Smooth muscle cell (in vitro differentiated cells): Measurements from ENCODE around the gene STX18. TPM values are rescaled to one million over a fixed set of nuclear protein-coding genes. Genes with fewer than 3 reads are reported as not detected.

Experiments used
- DNase-seq: peaks from one replicate; lab custom pipeline; 2025; ENCODE audit not compliant: unreplicated experiment; lab: John Stamatoyannopoulos, UW
- H2AFZ ChIP-seq: fragments of 200-600 bp; sonication (generic); 2 replicates; pipeline ENCODE4 v1.6.0; 2016; ENCODE audit warnings: antibody characterized with exemption, low read depth, mild to moderate bottlenecking
- H3F3A ChIP-seq: fragments of 200-600 bp; sonication (generic); 2 replicates; pipeline ENCODE4 v1.6.0; 2017; ENCODE audit warnings: antibody characterized with exemption, low read depth
- H3K27ac ChIP-seq: fragments of 200-600 bp; sonication (generic); 2 replicates; pipeline ENCODE4 v1.5.1; 2016; ENCODE audit warnings: low read depth, mild to moderate bottlenecking
- H3K27me3 ChIP-seq: fragments of 200-600 bp; sonication (generic); 2 replicates; pipeline ENCODE4 v1.6.1; 2016; ENCODE audit warnings: low read depth, mild to moderate bottlenecking
- H3K36me3 ChIP-seq: fragments of 200-600 bp; sonication (generic); 2 replicates; pipeline ENCODE4 v1.5.1; 2016; ENCODE audit warnings: low read depth
- H3K4me1 ChIP-seq: fragments of 200-600 bp; sonication (generic); 2 replicates; pipeline ENCODE4 v1.5.1; 2016; ENCODE audit warnings: low read depth
- H3K4me2 ChIP-seq: fragments of 200-600 bp; sonication (generic); 2 replicates; pipeline ENCODE4 v1.6.0; 2016; ENCODE audit warnings: mild to moderate bottlenecking
- H3K4me3 ChIP-seq: fragments of 200-600 bp; sonication (generic); 2 replicates; pipeline ENCODE4 v1.5.1; 2016; ENCODE audit warnings: mild to moderate bottlenecking
- H3K79me2 ChIP-seq: fragments of 200-600 bp; sonication (generic); 2 replicates; pipeline ENCODE4 v1.6.0; 2016; ENCODE audit warnings: low read depth, mild to moderate bottlenecking
- H3K9ac ChIP-seq: fragments of 200-600 bp; sonication (generic); 2 replicates; pipeline ENCODE4 v1.6.0; 2016; ENCODE audit warnings: low read depth
- H3K9me3 ChIP-seq: fragments of 200-600 bp; sonication (generic); replicated peaks from 2 replicates; pipeline ENCODE4 v1.5.1; 2016; ENCODE audit warnings: low read depth
- H4K20me1 ChIP-seq: fragments of 200-600 bp; sonication (generic); 2 replicates; pipeline ENCODE4 v1.6.0; 2016; ENCODE audit warnings: low read depth
- CTCF ChIP-seq: fragments of 200-600 bp; sonication (generic); IDR thresholded peaks from 2 replicates; pipeline ENCODE4 v1.5.1; 2017; ENCODE audit warnings: borderline replicate concordance, mild to moderate bottlenecking, antibody characterized with exemption; ENCODE audit not compliant: insufficient read depth, poor library complexity, severe bottlenecking
- WGBS: methylation state at CpG from one replicate; pipeline ENCODE4 v1.1.7; 2016; ENCODE audit warnings: low lambda C conversion rate; 5-methylcytosine and 5-hydroxymethylcytosine counted together
- polyA plus RNA-seq: library from polyadenylated mRNA; unstranded; fragments of >200 nt; fragmentation: Nextera tagmentation; extraction: Ambion mirVana; gene quantifications from 2 replicates; pipeline ENCODE4 v1.2.1, GENCODE V29; 2016
- total RNA-seq: library from RNA; depleted of rRNA; stranded (reverse); fragments of >200 nt; gene quantifications from 2 replicates; pipeline ENCODE4 v1.2.3, GENCODE V29; 2014

Gene STX18
- total and polyA plus RNA-seq, 2 experiments from 2014 or later = 17.7 to 23.3 TPM

- H3K79me2 ChIP-seq = no peaks in the 10 kb centered on the region
- H3K4me3 ChIP-seq = no peak overlapping the region
- H3K4me2 ChIP-seq = no peak overlapping the region
- no peaks in the 10 kb centered on the region for H4K20me1 ChIP-seq
- H3K36me3 ChIP-seq = peaks cover 4% of the 10 kb centered on the region
- no peak overlapping the region for H2AFZ ChIP-seq
- H3K27me3 ChIP-seq = no peaks in the 10 kb centered on the region
- H3K27ac ChIP-seq = peak overlapping the region; percentile 1
- DNase-seq = no peak
- WGBS = 59% methylated on average over 3 of the region's 3 CpGs
- no peaks in the 10 kb centered on the region for H3K4me1 ChIP-seq
- no peaks in the 10 kb centered on the region for H3F3A ChIP-seq
- no peaks in the 10 kb centered on the region for H3K9me3 ChIP-seq
- no peak overlapping the region for H3K9ac ChIP-seq
- no peak for TF ChIP-seq CTCF
Observed at GRCh38 chr4:4462970-4463369, 78.9 kb downstream of the STX18 start.

- 84% methylated on average over 5 of the region's 5 CpGs for WGBS
- DNase-seq = no peak
Observed at GRCh38 chr4:4461850-4462249, 80.0 kb downstream of the STX18 start.

GRCh38 chr4:4461178-4461577, 80.7 kb downstream of the STX18 start:
- H4K20me1 ChIP-seq = no peaks in the 10 kb centered on the region
- H3F3A ChIP-seq = no peaks in the 10 kb centered on the region
- TF ChIP-seq CTCF = no peak
- no peaks in the 10 kb centered on the region for H3K27me3 ChIP-seq
- H3K4me3 ChIP-seq = no peak overlapping the region
- no peak for DNase-seq
- H3K27ac ChIP-seq = no peak overlapping the region
- no peak overlapping the region for H3K4me2 ChIP-seq
- no peaks in the 10 kb centered on the region for H3K79me2 ChIP-seq
- no peaks in the 10 kb centered on the region for H3K9me3 ChIP-seq
- H3K4me1 ChIP-seq = peaks cover 2% of the 10 kb centered on the region
- H2AFZ ChIP-seq = no peak overlapping the region
- H3K36me3 ChIP-seq = peaks cover 4% of the 10 kb centered on the region
- H3K9ac ChIP-seq = no peak overlapping the region

More at GRCh38 chr4:4461850-4462249, 80.0 kb downstream of the STX18 start:
- no peak overlapping the region for H3K4me3 ChIP-seq
- peaks cover 2% of the 10 kb centered on the region for H3K4me1 ChIP-seq
- H3K36me3 ChIP-seq = peaks cover 4% of the 10 kb centered on the region
- no peaks in the 10 kb centered on the region for H3K9me3 ChIP-seq
- H3K27me3 ChIP-seq = no peaks in the 10 kb centered on the region
- H3K27ac ChIP-seq = no peak overlapping the region
- no peak for TF ChIP-seq CTCF
- no peak overlapping the region for H2AFZ ChIP-seq
- no peak overlapping the region for H3K9ac ChIP-seq
- H3F3A ChIP-seq = no peaks in the 10 kb centered on the region
- no peak overlapping the region for H3K4me2 ChIP-seq
- H4K20me1 ChIP-seq = no peaks in the 10 kb centered on the region
- H3K79me2 ChIP-seq = no peaks in the 10 kb centered on the region

- Histone ChIP-seq H3K79me2 (no peaks in the 10 kb centered on the region), H3K27me3 (no peaks in the 10 kb centered on the region), H3K9me3 (no peaks in the 10 kb centered on the region), H3K4me3 (no peak overlapping the region), H3K4me2 (no peak overlapping the region), H3K27ac (no peak overlapping the region), H3K4me1 (peaks cover 2% of the 10 kb centered on the region), H4K20me1 (no peaks in the 10 kb centered on the region), H2AFZ (no peak overlapping the region), H3K9ac (no peak overlapping the region), H3F3A (no peaks in the 10 kb centered on the region), H3K36me3 (peaks cover 4% of the 10 kb centered on the region)
- TF ChIP-seq CTCF = no peak
- DNase-seq = no peak
- over 99% methylated on average over 6 of the region's 6 CpGs for WGBS
Observed at GRCh38 chr4:4460759-4461158, 81.1 kb downstream of the STX18 start.
